Measurements from ENCODE around the gene BCOR.

Gene BCOR

DNA sequence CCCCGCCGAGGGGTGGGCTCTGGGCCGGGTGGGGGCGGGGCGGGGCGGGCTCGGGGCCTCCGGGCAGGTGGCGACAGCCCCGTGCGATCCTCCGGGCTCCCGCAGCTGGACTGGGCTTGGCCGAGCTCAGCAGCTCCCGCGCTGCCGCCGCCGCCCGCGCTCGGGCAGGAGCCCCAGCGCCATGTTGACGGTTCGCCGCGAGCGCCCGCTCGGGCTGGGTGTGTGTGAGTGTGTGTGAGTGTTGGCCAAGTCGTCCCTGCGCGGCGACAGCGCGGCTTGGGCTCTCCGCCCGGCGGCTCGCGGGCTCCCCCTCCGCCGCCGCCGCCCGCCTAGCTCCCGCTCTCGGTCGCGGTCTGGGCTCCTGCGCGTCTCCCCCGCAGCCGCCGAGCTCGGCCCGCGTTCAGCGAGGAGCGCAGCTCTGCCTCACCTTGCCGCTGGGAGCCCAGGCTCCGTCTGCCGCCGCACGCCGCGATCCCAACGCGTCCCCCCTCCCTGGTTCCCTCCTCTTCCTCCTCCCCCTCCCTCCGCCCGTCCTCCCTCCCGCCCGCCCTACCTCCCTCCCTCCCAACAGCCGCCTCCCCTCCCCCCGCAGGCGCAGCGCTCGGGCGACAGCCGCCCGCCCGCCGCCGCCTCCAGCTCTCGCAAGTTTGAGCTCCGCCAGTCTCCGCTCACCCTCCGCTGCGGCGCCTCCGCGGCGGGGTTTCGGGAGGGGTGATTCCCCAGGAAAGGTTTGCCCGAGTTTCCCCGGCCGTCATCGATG is at the start of gene BCOR:
BCOR (minus strand) TSS at position 455 of the 760 bp plus-strand sequence. CDS start 20,029 bp downstream, outside the sequence.
- DNase-seq (ENCODE audit: low read depth): peak; percentile 76

DNA sequence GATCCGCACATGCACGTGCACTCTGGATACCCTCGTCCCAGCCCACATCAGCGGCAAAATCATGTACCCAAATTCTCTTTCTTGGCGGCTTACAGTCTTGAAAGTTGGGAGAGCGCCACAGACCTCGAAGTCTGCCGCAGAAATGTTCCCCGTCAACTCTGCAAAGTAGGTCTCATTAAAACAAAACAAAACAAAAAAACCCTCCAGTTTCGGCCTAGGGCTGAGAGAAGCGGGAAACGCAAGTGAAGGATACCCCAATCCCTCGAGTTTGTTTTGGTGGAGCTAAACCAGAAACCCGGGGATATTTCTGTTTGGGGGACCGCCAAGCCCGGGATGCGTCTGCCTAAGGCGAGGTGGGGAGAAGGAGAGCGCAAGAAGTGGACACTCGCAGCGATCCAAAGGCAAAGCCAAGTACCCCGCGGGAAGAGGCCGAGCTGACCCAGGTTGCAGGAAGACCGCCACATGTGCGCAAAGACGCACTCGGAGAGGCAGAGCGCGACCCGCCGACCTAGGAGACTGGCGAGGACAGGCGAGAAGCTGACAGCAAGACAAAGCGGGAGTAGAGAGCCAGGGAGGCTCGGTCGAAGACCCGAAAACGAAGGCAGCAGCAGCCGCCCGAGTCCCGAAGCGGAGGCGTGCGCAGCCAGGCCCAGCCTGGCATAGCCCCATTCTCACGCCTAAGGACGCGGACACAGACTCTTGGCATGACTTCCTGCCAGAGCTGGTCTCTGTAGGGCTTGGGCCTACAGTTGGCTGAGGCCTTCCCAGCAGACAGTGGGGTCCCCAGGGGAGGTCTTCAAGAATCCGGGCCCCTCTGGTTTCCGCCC is 49.6 kb upstream of the BCOR start:
- no peak for DNase-seq (ENCODE audit: low read depth)

DNA sequence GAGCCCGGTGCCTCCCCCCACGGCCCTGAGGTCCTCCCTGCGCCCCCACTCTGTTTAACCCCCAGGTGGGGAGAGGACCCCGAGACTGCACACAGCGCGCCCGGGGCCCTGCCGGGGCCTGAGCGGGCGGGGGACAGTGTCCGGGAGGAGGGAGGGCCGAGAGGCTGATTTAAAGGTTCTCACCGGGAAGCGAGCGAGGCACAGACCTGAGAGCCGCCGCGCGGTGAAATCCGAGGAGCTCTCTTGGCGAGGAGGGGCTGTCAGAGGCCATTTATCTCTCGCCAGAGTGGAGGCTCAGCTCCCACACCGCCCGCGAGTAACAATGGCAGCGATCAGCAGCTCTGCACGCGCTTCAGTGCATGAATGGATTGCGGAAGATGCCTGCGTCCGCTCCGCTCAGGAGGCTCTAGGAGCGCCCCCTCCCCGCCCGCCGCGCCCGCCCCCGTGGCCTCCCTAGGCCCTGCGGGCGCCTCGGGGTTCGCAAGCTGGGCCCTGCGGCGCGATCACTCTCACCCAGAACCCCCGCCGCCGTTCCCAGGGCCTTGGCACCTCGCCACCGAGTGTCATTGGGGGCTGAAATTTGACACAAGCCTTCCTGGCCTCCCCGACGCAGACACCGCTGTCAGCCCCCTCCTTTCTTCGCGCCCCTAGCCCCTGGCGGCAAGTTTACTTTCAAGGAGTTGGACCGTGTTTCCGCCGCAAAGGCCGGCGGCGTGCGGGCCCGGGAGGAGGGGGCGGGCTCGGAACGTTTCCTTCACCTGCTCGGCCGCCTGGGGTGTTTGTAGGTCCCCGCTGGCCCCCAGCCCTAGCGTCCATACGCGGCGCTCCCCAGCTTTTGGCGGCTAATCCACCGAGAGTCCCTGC is 48.7 kb upstream of the BCOR start:
- peak; percentile 59 for DNase-seq (ENCODE audit: low read depth)

DNA sequence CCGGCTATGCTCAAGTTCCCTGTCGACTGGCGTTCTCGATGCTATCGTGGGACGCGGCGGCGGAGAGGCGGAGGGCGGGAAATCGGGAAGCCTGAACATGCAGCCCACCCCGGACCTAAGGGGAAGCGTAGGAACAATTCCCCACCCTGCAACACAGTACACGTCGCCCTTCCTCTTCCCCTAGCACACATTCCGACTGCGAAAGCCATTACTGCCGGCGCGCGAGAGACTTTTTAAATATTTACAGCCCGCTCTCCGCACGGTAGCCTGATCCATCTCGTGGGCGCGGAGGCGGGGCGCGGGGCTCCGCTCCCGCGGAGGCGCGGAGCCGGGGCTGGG is 48.1 kb upstream of the BCOR start:
- DNase-seq (ENCODE audit: low read depth): peak; percentile 27

DNA sequence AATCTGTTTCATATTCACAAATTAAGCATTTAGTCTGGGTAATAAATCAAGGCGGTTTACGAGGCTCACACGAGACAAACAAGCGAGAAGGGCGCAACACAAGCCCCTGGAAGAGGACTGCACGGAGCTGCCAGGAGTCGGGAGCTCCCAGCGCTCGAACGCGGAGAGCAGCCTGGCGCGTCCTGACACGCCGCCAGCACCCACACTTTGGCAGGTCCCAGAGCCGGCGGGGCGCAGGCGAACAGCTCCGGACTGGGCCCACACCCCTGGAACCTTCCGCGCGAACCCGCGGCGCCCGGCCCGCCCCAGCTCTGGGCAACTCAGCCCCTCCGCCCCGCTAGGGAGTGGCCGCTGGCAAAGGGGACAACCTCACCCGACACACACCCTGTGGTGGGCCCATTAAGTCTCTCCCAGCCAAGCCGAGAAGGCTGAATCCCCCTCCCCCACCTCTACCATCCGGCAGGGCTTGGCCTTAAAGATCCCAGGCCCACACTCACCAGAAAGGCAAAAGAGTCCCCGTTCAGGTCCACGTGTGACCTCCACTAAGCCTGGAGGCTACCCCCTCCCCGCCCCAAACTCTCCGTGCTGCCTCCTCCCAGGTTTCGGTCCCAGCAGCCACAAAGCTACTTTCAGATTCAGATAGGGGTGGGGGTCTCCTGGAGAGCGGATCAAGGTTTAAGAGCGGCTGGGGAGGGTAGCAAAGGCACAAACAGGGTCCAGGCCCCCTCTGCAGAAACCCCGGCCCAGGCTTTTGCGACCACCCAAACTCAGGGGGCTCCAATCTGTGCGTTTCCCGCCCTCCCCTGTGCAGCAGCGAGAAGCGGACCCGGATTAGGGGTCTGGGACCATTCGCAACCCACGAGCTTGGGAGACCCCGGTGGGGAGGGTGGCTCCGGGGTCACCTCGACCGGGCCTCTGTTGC is 47.5 kb upstream of the BCOR start:
- DNase-seq (ENCODE audit: low read depth): peak; percentile 22

DNA sequence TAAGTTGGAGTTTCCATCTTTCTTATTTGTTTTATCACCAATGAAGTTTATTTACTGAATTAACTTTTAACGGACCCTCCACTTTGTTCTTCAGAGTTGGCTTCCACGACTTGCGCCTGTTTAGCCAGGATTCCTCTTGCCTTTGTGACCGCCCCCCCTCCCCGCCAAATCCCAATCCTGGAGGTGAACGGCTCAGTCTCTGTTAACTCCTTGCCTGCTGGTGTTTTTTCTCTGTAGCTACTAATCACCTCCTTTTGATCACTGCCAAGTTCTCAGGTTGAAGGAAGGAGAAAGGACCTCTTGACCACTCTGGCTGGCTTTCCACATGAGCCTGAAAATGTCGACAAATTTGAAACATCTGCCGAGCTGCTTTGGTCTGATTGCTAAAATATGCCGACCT is 46.8 kb upstream of the BCOR start:
- no peak for DNase-seq (ENCODE audit: low read depth)

DNA sequence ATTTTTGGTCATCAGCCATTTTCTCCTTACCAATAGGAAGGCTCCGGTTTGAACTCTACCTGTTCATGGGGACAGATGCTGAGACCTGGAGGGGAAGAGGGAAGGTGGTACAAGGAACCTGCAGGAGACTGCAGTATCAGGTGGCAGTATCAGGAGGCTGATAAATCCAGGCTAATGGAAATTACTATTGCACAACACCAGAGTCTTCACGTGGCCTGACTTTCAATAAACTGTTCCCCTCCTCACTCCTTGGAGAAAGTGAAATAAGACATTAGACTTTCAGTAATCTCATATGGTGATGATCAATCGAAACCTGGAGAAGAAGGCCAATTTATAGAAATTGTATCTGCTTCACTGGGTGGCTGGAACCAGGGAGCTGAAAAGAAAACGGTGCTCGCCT is 46.2 kb upstream of the BCOR start:
- DNase-seq (ENCODE audit: low read depth): no peak

DNA sequence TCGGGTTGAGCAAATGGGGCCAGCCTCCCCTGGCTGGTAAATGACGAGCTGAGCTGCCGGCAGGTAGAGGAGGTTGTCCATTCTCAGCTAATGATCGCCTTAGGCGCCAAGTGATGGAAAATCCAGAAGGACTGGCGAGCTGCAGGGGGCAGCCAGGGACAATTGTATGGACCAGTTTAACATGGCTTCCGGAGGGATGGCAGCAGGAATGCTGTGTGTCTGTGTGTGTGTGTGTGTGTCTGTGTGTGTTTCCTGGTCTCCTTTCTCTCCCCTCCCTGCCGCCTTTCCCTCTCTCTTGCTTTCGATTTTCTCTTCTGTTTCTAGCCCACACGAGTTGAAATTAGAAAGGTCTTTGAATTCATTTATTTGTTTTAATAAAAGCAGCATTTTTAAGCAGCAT is 45.2 kb upstream of the BCOR start:
- DNase-seq (ENCODE audit: low read depth): no peak

DNA sequence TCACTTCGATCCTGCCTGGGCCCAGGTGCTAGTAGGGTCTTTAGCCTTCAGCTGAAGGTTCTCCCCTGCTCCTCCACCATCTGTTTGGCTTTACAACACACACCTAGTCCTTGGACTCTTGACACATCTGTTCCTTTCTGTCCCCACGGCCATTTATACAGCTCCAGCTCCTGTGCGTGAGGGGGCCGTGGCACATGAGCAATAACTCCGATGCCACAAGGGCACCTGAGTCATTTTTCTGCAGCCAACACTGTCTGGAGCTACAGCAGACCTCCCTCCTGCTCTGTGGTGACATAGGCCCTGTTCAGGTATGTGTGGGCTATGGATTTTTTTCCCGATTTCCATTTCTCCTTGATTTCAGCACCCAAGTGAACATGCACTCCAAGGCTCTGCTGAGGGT is 44.7 kb upstream of the BCOR start:
- no peak for DNase-seq (ENCODE audit: low read depth)

DNA sequence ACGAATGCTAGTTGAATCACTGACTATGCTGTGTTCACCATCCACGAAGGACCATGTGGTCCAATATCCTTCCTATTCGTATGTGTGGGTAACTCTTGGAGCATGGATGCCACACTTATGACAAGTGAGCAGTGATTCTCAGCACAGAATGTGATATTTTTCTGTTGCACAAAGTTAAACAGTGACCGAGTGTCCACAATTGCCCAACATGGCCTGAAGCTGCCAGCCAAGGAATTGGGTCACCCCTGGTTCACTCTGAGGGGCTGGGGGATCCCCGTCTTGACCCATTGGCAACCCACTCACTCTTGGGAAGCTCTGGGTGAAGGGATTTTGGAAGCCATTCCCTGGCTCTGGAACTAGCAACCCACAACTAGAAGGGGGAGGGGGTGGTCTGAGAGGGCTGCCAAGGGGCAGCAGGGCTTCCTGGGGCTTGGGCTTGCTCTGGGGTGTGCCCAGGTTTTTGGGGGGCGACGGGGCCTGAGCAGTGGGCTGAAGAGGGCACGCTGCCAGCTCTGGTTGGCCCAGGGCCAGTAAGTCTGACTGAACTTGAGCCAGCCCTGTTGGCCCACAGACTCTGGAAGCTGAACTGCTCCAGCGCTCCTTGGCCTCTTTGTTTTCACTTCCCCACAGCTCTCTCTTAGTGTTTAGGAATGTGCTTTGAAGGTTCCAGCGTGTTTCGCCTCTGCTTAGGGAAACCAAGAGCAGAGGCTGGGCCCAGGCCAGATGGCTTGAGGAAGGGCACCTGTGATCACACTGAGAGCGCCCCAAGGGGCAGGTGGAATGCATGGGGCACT is 43.1 kb upstream of the BCOR start:
- peak; percentile 40 for DNase-seq (ENCODE audit: low read depth)

DNA sequence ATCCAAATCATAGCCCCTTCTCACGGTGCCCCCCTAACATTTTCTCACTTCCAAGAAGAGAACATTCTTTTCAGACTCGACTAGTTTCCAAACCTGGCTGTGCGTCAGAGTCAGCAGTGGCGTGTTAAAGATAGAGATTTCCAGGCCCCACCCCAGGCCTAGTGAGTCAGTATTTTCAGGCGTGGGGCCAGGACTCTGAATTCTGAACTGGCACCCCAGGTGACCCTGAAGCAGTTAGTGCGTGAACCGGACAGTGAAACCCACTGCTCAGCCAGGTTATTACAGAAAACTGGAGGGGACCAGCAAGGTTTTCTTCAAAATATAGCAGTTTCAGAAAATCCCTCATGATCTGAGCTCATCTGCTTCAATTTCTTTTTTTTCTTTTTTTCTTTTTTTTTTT is 35.0 kb upstream of the BCOR start:
- peak; percentile 84 for DNase-seq (ENCODE audit: low read depth)

DNA sequence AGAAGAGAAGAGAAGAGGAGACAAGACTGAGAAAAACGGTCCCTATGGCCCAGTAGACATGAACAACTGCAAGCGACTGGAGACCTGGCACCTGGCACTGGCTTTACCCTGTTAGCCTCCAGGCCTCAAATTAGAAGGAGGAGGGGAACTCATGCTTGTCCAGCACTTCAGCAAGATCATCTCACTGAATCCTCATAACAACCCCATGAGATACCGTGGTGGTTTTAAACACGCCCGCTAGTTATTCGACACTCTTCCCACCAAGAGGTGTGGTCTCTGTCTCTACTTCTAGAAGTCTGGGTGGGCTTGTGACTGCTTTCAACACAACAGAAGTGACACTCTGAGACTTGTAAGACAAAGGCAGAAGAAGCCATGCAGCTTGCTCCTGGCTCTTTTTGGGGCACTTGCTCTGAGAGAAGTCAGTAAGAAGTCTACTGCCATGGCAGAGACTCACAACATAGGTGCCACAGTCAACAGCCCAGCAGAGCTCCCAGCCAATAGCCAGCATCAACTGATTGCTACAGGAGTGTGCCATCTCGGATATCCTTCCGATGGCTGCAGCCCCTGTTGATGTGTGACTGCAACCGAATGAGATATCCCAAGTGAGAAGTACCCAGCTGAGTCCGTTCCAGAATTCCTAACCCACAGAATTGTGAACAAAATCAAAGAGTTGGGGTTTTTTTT is 34.0 kb upstream of the BCOR start:
- DNase-seq (ENCODE audit: low read depth): no peak

DNA sequence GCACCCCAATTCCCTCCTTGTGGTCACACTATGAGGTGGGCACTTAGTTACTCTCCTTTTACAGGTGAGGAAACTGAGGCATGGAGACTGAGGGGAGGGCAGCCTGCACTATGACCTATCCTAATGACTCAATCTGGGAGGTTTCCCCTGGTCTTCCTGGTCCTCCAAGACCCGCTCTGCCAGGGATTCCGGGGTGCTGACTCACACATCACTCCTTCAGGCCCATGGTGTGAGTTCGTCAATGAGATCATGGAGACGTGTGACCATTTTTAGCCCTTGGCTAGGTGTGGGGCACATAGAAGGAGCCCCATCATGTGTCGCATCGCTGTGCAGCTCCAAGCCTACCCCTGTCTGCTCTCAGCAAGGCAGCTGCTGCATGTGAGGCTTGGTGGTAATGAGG is 32.4 kb upstream of the BCOR start:
- DNase-seq (ENCODE audit: low read depth): peak; percentile 83

DNA sequence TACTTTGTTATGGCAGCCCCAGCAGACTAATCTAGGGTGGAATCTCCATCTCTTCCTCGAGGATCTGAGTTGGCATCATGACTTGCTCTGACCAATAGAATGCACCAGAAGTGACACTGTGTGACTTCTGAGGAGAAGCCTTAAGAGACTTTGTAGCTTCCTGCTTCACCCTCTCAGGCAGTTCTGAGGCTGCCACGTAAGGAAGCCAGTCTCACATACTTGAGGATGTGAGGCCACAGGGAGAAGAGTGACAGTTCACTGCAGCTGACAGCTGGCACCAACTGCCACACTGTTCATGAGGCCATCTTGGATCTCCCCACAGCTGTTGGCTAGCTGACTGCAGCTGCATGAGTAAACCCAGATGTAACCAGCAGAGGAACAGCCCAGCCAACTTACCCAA is 29.3 kb upstream of the BCOR start:
- DNase-seq (ENCODE audit: low read depth): peak; percentile 44

DNA sequence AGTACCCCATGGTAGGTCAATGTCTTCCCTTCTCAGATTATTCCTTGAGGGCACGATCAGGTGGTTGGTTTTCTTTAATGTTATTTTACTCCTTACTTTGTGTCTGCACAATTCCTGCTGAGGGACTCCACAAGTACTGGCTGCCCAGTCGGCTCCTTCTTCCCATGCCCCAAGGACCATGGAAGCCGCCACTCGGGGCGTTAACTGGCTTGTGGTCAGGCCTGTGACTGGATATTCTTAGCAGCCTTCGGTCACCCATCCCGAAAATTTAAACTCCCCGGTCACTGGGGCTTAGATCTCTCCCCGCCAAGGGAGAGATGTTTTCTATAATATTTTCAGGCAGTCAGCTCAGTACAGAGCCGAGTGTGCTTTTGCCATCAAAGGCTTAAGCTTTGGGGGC is 24.7 kb upstream of the BCOR start:
- DNase-seq (ENCODE audit: low read depth): no peak

DNA sequence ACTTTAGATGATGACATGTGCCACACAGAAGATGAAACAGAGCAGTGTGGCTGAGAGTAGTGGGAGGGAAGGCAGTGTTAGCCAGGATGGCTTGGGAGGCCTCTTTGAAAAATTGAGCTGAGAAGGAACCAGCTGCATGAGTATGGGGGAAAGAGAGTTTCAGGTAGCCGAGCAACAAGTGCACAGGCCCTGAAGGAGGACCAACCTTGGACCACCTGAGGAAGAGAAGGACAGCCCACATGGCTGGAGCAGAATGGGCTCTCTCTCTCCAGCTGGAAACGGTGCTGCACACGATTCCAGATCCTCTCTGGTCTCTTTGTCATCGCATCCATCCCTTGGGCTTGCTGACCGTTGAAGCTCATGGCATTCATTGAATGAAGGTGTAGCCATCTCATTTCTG is 23.9 kb upstream of the BCOR start:
- no peak for DNase-seq (ENCODE audit: low read depth)

DNA sequence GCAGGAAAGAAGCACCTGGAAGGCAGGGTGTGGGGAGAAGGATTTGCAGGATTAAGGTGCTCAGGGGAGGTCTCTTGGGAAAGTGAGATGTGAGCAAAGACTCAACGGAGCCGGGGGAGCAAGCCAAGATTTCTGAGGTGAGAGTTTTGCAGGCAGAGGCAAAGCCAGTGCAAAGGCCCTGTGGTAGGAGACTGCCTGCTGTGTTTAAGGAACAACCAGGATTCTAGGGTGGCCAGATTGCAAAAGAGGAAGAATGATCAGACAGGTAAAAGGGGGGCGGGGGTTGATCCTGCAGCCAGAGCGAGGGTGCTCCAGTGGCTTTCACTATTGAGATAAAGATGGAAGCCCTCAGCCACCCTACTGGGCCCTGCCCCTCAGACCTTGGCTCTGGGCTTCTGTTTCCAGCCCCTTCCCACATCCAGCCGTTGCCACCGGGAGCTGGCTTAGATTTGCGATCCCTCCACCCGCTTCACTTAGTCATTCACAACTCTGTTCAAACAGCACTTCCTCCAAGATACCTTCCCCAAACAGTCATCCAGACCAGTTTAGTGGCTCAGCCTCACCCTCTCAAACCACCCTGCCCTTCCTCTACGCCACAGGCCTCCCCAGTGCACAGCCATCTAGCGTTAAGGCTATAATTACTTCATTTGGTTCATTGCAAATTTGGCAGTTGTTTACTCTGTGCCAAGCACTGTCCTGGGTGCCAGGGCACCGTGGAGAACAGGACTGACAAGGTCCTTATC is 23.3 kb upstream of the BCOR start:
- no peak for DNase-seq (ENCODE audit: low read depth)

DNA sequence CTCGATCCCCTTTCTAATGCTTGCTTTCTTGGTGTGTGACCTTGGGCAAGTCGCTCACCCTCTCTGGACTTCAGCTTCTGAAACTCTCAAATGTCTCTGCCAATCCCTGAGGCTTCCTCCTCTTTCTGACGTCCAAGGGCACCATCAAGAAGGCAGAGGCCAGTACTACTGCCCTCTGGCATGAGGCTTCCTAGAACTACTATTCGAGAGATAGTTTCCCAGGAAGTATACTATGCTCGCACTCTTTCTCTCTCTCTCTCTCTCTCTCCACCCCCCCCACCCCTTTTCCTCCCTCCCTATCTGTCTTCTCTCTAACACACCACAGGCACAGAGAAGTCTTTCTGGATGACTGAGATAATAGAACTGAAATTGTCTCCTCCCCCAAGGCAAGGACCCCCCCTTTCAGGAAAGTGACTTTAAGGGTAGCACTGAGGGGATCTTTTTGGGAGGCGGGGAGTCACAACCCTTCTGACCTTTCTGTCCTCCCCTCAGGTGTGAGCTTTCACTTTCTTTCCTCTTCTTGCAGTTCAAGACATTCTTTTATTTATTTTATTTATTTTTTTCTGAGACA is 20.0 kb upstream of the BCOR start:
- DNase-seq (ENCODE audit: low read depth): no peak

DNA sequence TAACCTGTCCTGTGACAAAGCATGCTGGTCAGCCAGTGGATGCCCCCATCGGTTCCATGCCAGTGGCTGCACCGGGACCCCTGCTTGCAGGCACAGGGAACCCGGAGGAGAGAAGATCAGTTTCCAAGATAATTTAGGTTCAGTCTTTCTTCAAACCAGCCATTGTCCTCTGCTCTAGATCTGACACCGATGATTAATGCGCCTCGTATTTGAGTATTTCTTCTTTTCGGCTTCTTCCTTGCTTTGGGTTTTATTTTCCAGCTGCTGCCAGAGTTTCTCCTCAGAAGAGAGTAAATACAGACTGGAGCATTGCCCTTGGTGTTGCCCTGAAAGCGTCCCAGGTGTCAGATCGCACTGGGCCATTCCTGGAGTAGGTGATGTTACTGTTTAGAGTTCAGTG is 19.2 kb upstream of the BCOR start:
- DNase-seq (ENCODE audit: low read depth): no peak

Measured in EH (cell line).